Hepatocyte (in vitro differentiated cells): ENCODE results near the gene WDFY2. TPM values are rescaled to one million over a fixed set of nuclear protein-coding genes. Genes with fewer than 3 reads are reported as not detected.

Experiments used
- DNase-seq: peaks from one replicate; pipeline ENCODE4 v3.0.0-alpha.2; 2016; ENCODE audit warnings: low spot score
- H2AFZ ChIP-seq: fragments of 200-600 bp; sonication (generic); 2 replicates; pipeline ENCODE4 v1.6.0; 2016; ENCODE audit warnings: antibody characterized with exemption, mild to moderate bottlenecking
- H3K27ac ChIP-seq: fragments of 200-600 bp; sonication (generic); 2 replicates; pipeline ENCODE4 v1.5.1; 2016; ENCODE audit warnings: mild to moderate bottlenecking
- H3K27me3 ChIP-seq: fragments of 200-600 bp; sonication (generic); 2 replicates; pipeline ENCODE4 v1.6.1; 2016
- H3K36me3 ChIP-seq: fragments of 200-600 bp; sonication (generic); replicated peaks from 2 replicates; pipeline ENCODE4 v1.5.1; 2016; ENCODE audit warnings: low read depth; ENCODE audit not compliant: insufficient read depth
- H3K4me1 ChIP-seq: fragments of 200-600 bp; sonication (generic); 2 replicates; pipeline ENCODE4 v1.5.1; 2016; ENCODE audit warnings: mild to moderate bottlenecking, moderate library complexity; ENCODE audit not compliant: insufficient read depth
- H3K4me2 ChIP-seq: fragments of 200-600 bp; sonication (generic); 2 replicates; pipeline ENCODE4 v1.6.0; 2016
- H3K4me3 ChIP-seq: fragments of 200-600 bp; sonication (generic); 2 replicates; pipeline ENCODE4 v1.5.1; 2016; ENCODE audit warnings: mild to moderate bottlenecking
- H3K79me2 ChIP-seq: fragments of 200-600 bp; sonication (generic); 2 replicates; pipeline ENCODE4 v1.6.0; 2017; ENCODE audit warnings: mild to moderate bottlenecking
- H3K9me2 ChIP-seq: fragments of 200-600 bp; sonication (generic); replicated peaks from 2 replicates; pipeline ENCODE4 v1.6.0; 2017; ENCODE audit warnings: mild to moderate bottlenecking; ENCODE audit not compliant: insufficient read depth
- H3K9me3 ChIP-seq: fragments of 200-600 bp; sonication (generic); 2 replicates; pipeline ENCODE4 v1.5.1; 2016; ENCODE audit warnings: low read depth, mild to moderate bottlenecking
- H4K20me1 ChIP-seq: fragments of 200-600 bp; sonication (generic); 2 replicates; pipeline ENCODE4 v1.6.0; 2016; ENCODE audit warnings: mild to moderate bottlenecking; ENCODE audit not compliant: insufficient read depth, poor library complexity, severe bottlenecking
- EZH2 ChIP-seq: fragments of 200-600 bp; sonication (generic); IDR thresholded peaks from 2 replicates; pipeline ENCODE4 v1.6.1; 2016; ENCODE audit warnings: antibody characterized with exemption, mild to moderate bottlenecking, borderline replicate concordance
- EZH2phosphoT487 ChIP-seq: fragments of 200-600 bp; sonication (generic); IDR thresholded peaks from one replicate; pipeline ENCODE4 v1.6.1; 2018; ENCODE audit warnings: antibody characterized with exemption, mild to moderate bottlenecking, low read depth, moderate library complexity; ENCODE audit not compliant: unreplicated experiment, severe bottlenecking
- WGBS: methylation state at CpG from one replicate; pipeline ENCODE4 v1.1.6; 2016; ENCODE audit warnings: low lambda C conversion rate; ENCODE audit errors: missing lambda C conversion rate; 5-methylcytosine and 5-hydroxymethylcytosine counted together
- polyA plus RNA-seq: library from polyadenylated mRNA; unstranded; fragments of >200 nt; fragmentation: Nextera tagmentation; extraction: Ambion mirVana; gene quantifications from 2 replicates; pipeline ENCODE4 v1.2.1, GENCODE V29; 2016
- total RNA-seq: library from RNA; depleted of rRNA; stranded (reverse); fragments of >200 nt; gene quantifications from 2 replicates; pipeline ENCODE4 v1.2.3, GENCODE V29; 2014
- TF ChIP-seq, protein P1 (sequence below): fragments of 200-600 bp; sonication (generic); IDR thresholded peaks from 2 replicates; pipeline ENCODE4 v1.5.1; 2016; ENCODE audit warnings: antibody characterized with exemption, mild to moderate bottlenecking; ENCODE audit not compliant: poor library complexity

WDFY2 gene
- total and polyA plus RNA-seq, 2 experiments from 2014 or later = 9.0 to 9.1 TPM

DNA sequence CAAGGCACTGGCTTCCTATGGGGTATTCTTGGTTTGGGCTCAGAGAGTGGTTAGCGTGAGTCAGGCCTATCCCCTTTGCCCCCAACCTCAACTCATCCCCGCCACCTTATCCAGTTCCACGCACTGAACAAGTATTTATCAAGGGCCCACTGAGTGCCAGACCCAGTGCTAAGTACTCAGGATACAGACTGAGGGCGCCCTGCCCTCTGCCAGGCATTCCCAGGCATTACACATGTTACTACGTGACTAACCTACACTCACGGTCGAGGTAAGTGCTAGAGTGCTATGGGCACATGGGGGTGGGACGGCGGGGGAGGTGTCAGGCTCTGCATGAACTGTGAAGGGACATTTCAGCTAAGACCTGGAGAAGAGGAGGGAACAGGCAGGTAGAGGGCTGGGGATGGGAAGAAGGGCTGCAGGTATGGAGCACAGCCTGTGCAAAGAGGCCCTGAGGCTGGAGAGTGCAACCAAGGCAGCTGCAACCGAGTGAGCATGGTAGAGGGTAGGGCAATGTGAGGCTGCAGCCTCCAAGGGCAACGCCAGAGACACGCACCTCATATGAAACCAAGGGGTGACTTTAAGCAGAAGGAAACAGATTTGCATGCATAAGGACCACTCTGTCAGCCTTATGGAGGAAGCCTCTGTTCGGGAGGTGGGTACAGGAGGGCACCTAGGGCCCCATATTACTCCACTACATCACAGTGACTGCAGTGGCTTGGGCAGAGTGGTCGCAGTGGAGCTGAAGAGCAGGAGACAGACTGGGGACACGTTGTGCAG is 197.2 kb downstream of the WDFY2 start:
- WGBS = 87% methylated on average over 15 of the region's 15 CpGs
- Histone ChIP-seq H3K27me3 (no peaks in the 10 kb centered on the region), H3K27ac (no peak overlapping the region), H3K9me2 (no peaks in the 10 kb centered on the region), H3K79me2 (no peaks in the 10 kb centered on the region), H3K9me3 (no peaks in the 10 kb centered on the region), H3K4me1 (peaks cover 6% of the 10 kb centered on the region), H3K4me3 (no peak overlapping the region), H3K4me2 (no peak overlapping the region), H3K36me3 (no peaks in the 10 kb centered on the region), H4K20me1 (no peaks in the 10 kb centered on the region), H2AFZ (no peak overlapping the region)
- peak; percentile 44 for DNase-seq
- TF ChIP-seq, protein P1, sequence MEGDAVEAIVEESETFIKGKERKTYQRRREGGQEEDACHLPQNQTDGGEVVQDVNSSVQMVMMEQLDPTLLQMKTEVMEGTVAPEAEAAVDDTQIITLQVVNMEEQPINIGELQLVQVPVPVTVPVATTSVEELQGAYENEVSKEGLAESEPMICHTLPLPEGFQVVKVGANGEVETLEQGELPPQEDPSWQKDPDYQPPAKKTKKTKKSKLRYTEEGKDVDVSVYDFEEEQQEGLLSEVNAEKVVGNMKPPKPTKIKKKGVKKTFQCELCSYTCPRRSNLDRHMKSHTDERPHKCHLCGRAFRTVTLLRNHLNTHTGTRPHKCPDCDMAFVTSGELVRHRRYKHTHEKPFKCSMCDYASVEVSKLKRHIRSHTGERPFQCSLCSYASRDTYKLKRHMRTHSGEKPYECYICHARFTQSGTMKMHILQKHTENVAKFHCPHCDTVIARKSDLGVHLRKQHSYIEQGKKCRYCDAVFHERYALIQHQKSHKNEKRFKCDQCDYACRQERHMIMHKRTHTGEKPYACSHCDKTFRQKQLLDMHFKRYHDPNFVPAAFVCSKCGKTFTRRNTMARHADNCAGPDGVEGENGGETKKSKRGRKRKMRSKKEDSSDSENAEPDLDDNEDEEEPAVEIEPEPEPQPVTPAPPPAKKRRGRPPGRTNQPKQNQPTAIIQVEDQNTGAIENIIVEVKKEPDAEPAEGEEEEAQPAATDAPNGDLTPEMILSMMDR = peak; percentile 41
- no peak for TF ChIP-seq EZH2
- no peak for TF ChIP-seq EZH2phosphoT487

DNA sequence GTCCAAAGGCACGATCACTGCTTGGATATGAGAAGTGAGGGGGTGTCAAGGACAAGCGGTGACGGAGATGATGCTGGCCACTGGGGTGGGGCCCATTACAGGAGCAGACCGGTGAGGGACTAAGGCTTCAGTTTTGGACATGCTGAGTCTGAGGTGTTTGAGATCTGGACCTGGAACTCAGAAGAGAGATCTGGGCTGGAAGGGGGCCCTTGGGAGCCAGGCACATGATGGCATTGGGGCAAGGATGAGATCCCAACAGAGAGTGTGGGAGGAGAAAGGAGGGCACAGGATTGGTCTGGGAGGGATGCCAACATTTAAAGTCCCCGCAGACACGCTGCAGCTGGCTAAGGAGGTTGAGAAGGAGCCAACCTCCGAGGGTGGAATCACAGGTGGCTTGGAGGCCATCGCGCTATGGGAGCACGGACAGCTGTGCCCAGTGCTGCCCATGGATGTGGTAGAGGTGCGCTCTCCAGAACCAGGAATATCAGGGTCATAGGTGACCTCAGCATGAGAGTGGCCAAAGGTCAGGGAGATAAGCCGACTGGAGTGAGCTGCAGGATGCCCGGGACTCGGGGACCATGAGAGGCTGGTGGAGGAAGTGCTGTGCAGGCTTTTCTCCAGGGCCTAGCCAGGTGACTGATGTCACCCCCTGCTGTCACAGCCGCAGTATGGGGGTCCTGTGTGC is 197.9 kb downstream of the WDFY2 start:
- TF ChIP-seq, protein P1 = no peak
- no peak for TF ChIP-seq EZH2
- Histone ChIP-seq H3K4me1 (peaks cover 13% of the 10 kb centered on the region), H3K4me3 (no peak overlapping the region), H3K9me3 (no peaks in the 10 kb centered on the region), H4K20me1 (no peaks in the 10 kb centered on the region), H3K79me2 (no peaks in the 10 kb centered on the region), H3K9me2 (no peaks in the 10 kb centered on the region), H3K4me2 (no peak overlapping the region), H3K36me3 (no peaks in the 10 kb centered on the region), H3K27me3 (no peaks in the 10 kb centered on the region), H2AFZ (no peak overlapping the region), H3K27ac (no peak overlapping the region)
- 84% methylated on average over 14 of the region's 15 CpGs for WGBS
- peak; percentile 31 for DNase-seq

DNA sequence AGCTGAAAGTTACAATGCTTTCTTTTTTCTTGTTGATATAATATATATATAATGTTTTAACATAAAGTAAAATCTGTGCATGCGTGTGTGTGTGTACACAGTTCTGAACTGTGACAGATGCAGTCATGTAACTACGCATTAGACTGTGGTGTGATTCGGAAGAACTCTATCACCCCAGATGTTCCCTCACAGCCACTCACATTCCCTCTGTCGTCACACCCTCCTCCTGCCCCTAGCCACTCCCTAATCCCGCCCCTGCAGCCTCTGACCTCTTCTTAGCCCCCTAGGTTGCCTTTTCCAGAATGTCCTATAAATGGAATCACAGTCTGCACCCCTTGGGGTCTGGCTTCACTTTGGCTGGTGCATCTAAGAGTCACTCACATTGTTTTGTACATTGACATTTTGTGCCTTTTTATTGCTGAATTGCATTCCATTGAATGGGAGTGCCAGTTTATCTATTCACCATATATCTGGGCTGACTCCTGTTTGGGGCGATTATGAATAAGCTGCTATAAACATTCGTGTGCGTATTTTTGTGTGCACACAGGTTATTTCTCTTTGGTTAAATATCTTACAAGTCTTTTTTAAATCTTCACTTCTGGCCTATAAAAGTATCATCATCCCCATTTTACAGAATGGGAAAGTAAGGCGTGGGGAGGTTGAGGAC is 199.3 kb downstream of the WDFY2 start:
- Histone ChIP-seq H2AFZ (no peak overlapping the region), H3K4me3 (no peak overlapping the region), H3K9me2 (no peaks in the 10 kb centered on the region), H3K27ac (no peak overlapping the region), H3K27me3 (no peaks in the 10 kb centered on the region), H3K4me1 (peaks cover 14% of the 10 kb centered on the region), H3K4me2 (no peak overlapping the region), H4K20me1 (no peaks in the 10 kb centered on the region), H3K9me3 (no peaks in the 10 kb centered on the region), H3K79me2 (no peaks in the 10 kb centered on the region), H3K36me3 (no peaks in the 10 kb centered on the region)
- no peak for DNase-seq
- TF ChIP-seq, protein P1 = no peak
- no peak for TF ChIP-seq EZH2
- TF ChIP-seq EZH2phosphoT487 = no peak
- 86% methylated on average over 9 of the region's 9 CpGs for WGBS
